ENCODE results near the gene NOX4.
"Not testable (repeated sequence)": the region's sequence is repeated elsewhere in the genome, so short reads cannot be mapped to it uniquely, and the experiment has no call there.

NOX4 gene

GRCh38 chr11:89359208-89359607 is 132.0 kb downstream of the NOX4 start:
- H3K4ac ChIP-seq (ENCODE audit: low read length); H3K4me3 ChIP-seq (ENCODE audit: low read length in 2 of 2); H3K79me1 ChIP-seq (ENCODE audit: low read depth, low read length); H3K27ac ChIP-seq (replicated peaks; ENCODE audit: low read length); H2BK120ac ChIP-seq (ENCODE audit: low read depth, low read length); H3K27me3 ChIP-seq (ENCODE audit: control insufficient read depth in 3 of 3, insufficient read depth in 3 of 3, low read depth in 1 of 3, low read length in 3 of 3); H3K14ac ChIP-seq (ENCODE audit: low read length); H3K9me3 ChIP-seq (replicated peaks in 1 of 2; ENCODE audit: control insufficient read depth in 2 of 2, insufficient read depth in 1 of 2, low read depth in 1 of 2, low read length in 2 of 2); H2BK5ac ChIP-seq (ENCODE audit: low read length); H3K4me1 ChIP-seq (ENCODE audit: control insufficient read depth in 2 of 2, insufficient read depth in 1 of 2, low read depth in 1 of 2, low read length in 2 of 2); H3K23ac ChIP-seq (ENCODE audit: low read depth, low read length, poor library complexity); H2BK15ac ChIP-seq (ENCODE audit: low read length); H2AK5ac ChIP-seq (ENCODE audit: low read depth, low read length); H2AFZ ChIP-seq (ENCODE audit: low read length); H3K9ac ChIP-seq (ENCODE audit: low read depth, low read length, poor library complexity); DNase-seq (ENCODE audit: low spot score); H3K18ac ChIP-seq (ENCODE audit: low read length); H3K36me3 ChIP-seq (replicated peaks in 1 of 2; ENCODE audit: control insufficient read depth in 2 of 2, insufficient read depth in 2 of 2, low read length in 2 of 2); H4K91ac ChIP-seq (ENCODE audit: low read depth, low read length, poor library complexity); H3K4me2 ChIP-seq (ENCODE audit: insufficient read depth, low read length, poor library complexity, severe bottlenecking); H4K8ac ChIP-seq (ENCODE audit: low read depth, low read length); H2BK12ac ChIP-seq (ENCODE audit: low read length): not testable (repeated sequence)

DNA sequence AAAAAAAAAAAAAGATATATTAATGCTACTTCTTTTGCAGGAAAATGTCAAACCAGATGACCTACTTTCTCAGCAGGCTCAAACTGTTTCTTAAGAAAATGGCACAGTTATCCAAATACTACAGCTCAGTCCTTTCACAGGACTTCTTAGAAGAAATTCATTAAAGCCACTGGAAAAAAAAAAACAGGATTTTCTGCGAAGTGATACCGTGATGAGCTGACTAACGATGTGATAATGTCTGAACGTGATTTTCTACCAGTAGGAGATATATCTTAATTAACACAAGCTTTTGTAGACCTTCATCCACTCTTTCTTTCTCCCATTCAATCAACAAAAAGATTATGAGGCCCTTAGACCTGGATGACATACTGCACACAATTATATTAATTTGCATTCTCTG is 132.4 kb downstream of the NOX4 start:
- Histone ChIP-seq H3K4me1 (ENCODE audit: control insufficient read depth in 2 of 2, insufficient read depth in 1 of 2, low read depth in 1 of 2, low read length in 2 of 2) (no peaks in the 10 kb centered on the region), H3K18ac (ENCODE audit: low read length) (no peak overlapping the region), H2AFZ (ENCODE audit: low read length) (no peak overlapping the region), H3K4ac (ENCODE audit: low read length) (no peak overlapping the region), H3K4me2 (ENCODE audit: insufficient read depth, low read length, poor library complexity, severe bottlenecking) (no peak overlapping the region), H3K79me1 (ENCODE audit: low read depth, low read length) (no peaks in the 10 kb centered on the region), H3K23ac (ENCODE audit: low read depth, low read length, poor library complexity) (no peak overlapping the region), H3K9ac (ENCODE audit: low read depth, low read length, poor library complexity) (no peak overlapping the region), H3K27me3 (ENCODE audit: control insufficient read depth in 3 of 3, insufficient read depth in 3 of 3, low read depth in 1 of 3, low read length in 3 of 3) (no peaks in the 10 kb centered on the region), H3K14ac (ENCODE audit: low read length) (no peak overlapping the region), H4K8ac (ENCODE audit: low read depth, low read length) (no peak overlapping the region), H3K4me3 (ENCODE audit: low read length in 2 of 2) (no peak overlapping the region), H2AK5ac (ENCODE audit: low read depth, low read length) (no peak overlapping the region), H2BK12ac (ENCODE audit: low read length) (no peak overlapping the region), H3K36me3 (replicated peaks in 1 of 2; ENCODE audit: control insufficient read depth in 2 of 2, insufficient read depth in 2 of 2, low read length in 2 of 2) (no peaks in the 10 kb centered on the region), H4K91ac (ENCODE audit: low read depth, low read length, poor library complexity) (no peak overlapping the region), H2BK120ac (ENCODE audit: low read depth, low read length) (no peak overlapping the region), H3K27ac (replicated peaks; ENCODE audit: low read length) (no peak overlapping the region), H2BK15ac (ENCODE audit: low read length) (no peak overlapping the region), H3K9me3 (replicated peaks in 1 of 2; ENCODE audit: control insufficient read depth in 2 of 2, insufficient read depth in 1 of 2, low read depth in 1 of 2, low read length in 2 of 2) (no peaks in the 10 kb centered on the region), H2BK5ac (ENCODE audit: low read length) (no peak overlapping the region)
- no peak for DNase-seq (ENCODE audit: low spot score)
- no CpG with 5 or more reads among the region's 4 CpGs for WGBS, 2 donors (ENCODE audit: extremely low coverage in 2 of 2, insufficient read length in 2 of 2, insufficient replicate concordance in 1 of 2)

DNA sequence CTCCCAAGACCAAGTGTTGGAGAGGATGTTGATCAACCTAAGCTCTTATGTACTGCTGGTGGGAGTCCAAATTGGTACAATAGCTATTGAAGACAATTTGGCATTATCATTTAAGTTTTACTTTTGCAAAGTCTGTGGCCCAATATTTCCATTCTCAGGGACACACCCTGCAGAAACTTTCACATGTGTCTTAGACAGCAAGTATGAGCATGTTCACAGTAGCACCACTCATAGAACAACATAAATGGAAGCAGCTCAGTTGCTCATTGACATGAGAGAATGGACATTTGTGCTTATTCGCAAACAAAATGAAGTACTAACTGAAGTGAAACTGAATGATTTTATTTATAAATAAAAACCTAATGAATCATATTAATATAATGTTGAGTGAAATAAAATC is 135.5 kb downstream of the NOX4 start:
- Histone ChIP-seq H2AK5ac (ENCODE audit: low read depth, low read length) (no peak overlapping the region), H2AFZ (ENCODE audit: low read length) (no peak overlapping the region), H3K27me3 (ENCODE audit: control insufficient read depth in 3 of 3, insufficient read depth in 3 of 3, low read depth in 1 of 3, low read length in 3 of 3) (no peaks in the 10 kb centered on the region), H3K4me2 (ENCODE audit: insufficient read depth, low read length, poor library complexity, severe bottlenecking) (no peak overlapping the region), H2BK12ac (ENCODE audit: low read length) (no peak overlapping the region), H4K8ac (ENCODE audit: low read depth, low read length) (no peak overlapping the region), H3K14ac (ENCODE audit: low read length) (no peak overlapping the region), H3K4me1 (ENCODE audit: control insufficient read depth in 2 of 2, insufficient read depth in 1 of 2, low read depth in 1 of 2, low read length in 2 of 2) (no peaks in the 10 kb centered on the region), H3K4me3 (ENCODE audit: low read length in 2 of 2) (no peak overlapping the region), H3K27ac (replicated peaks; ENCODE audit: low read length) (no peak overlapping the region), H2BK5ac (ENCODE audit: low read length) (no peak overlapping the region), H3K36me3 (replicated peaks in 1 of 2; ENCODE audit: control insufficient read depth in 2 of 2, insufficient read depth in 2 of 2, low read length in 2 of 2) (no peaks in the 10 kb centered on the region), H2BK120ac (ENCODE audit: low read depth, low read length) (no peak overlapping the region), H3K18ac (ENCODE audit: low read length) (no peak overlapping the region), H3K9me3 (replicated peaks in 1 of 2; ENCODE audit: control insufficient read depth in 2 of 2, insufficient read depth in 1 of 2, low read depth in 1 of 2, low read length in 2 of 2) (no peaks in the 10 kb centered on the region), H3K4ac (ENCODE audit: low read length) (no peak overlapping the region), H2BK15ac (ENCODE audit: low read length) (no peak overlapping the region), H4K91ac (ENCODE audit: low read depth, low read length, poor library complexity) (no peak overlapping the region), H3K9ac (ENCODE audit: low read depth, low read length, poor library complexity) (no peak overlapping the region), H3K79me1 (ENCODE audit: low read depth, low read length) (no peaks in the 10 kb centered on the region), H3K23ac (ENCODE audit: low read depth, low read length, poor library complexity) (no peak overlapping the region)
- no CpG with 5 or more reads among the region's 1 CpG for WGBS, 2 donors (ENCODE audit: extremely low coverage in 2 of 2, insufficient read length in 2 of 2, insufficient replicate concordance in 1 of 2)
- no peak for DNase-seq (ENCODE audit: low spot score)

- not testable (repeated sequence) for DNase-seq (ENCODE audit: low spot score); H3K18ac ChIP-seq (ENCODE audit: low read length); H3K4me2 ChIP-seq (ENCODE audit: insufficient read depth, low read length, poor library complexity, severe bottlenecking); H2AK5ac ChIP-seq (ENCODE audit: low read depth, low read length); H4K91ac ChIP-seq (ENCODE audit: low read depth, low read length, poor library complexity); H2BK12ac ChIP-seq (ENCODE audit: low read length); H3K27ac ChIP-seq (replicated peaks; ENCODE audit: low read length); H3K4me1 ChIP-seq (ENCODE audit: control insufficient read depth in 2 of 2, insufficient read depth in 1 of 2, low read depth in 1 of 2, low read length in 2 of 2); H3K4me3 ChIP-seq (ENCODE audit: low read length in 2 of 2); H2BK15ac ChIP-seq (ENCODE audit: low read length); H3K14ac ChIP-seq (ENCODE audit: low read length); H3K27me3 ChIP-seq (ENCODE audit: control insufficient read depth in 3 of 3, insufficient read depth in 3 of 3, low read depth in 1 of 3, low read length in 3 of 3); H2BK5ac ChIP-seq (ENCODE audit: low read length); H2BK120ac ChIP-seq (ENCODE audit: low read depth, low read length); H3K36me3 ChIP-seq (replicated peaks in 1 of 2; ENCODE audit: control insufficient read depth in 2 of 2, insufficient read depth in 2 of 2, low read length in 2 of 2); H3K79me1 ChIP-seq (ENCODE audit: low read depth, low read length); H3K4ac ChIP-seq (ENCODE audit: low read length); H3K9ac ChIP-seq (ENCODE audit: low read depth, low read length, poor library complexity); H2AFZ ChIP-seq (ENCODE audit: low read length); H4K8ac ChIP-seq (ENCODE audit: low read depth, low read length); H3K23ac ChIP-seq (ENCODE audit: low read depth, low read length, poor library complexity); H3K9me3 ChIP-seq (replicated peaks in 1 of 2; ENCODE audit: control insufficient read depth in 2 of 2, insufficient read depth in 1 of 2, low read depth in 1 of 2, low read length in 2 of 2)
- WGBS, 2 donors (ENCODE audit: extremely low coverage in 2 of 2, insufficient read length in 2 of 2, insufficient replicate concordance in 1 of 2) = no CpG with 5 or more reads among the region's 2 CpGs
Measured at GRCh38 chr11:89354513-89354912, 136.7 kb downstream of the NOX4 start.
